Loucy (cell line): ENCODE results near the gene NDRG3.

Experiments used
- H2AFZ ChIP-seq: fragments of 200-600 bp; sonication (generic); 2 replicates; pipeline ENCODE4 v1.6.0; 2016; ENCODE audit warnings: antibody characterized with exemption, mild to moderate bottlenecking, low read length, moderate library complexity
- H3F3A ChIP-seq: fragments of 200-600 bp; 2 replicates; pipeline ENCODE4 v1.6.0; 2016; ENCODE audit warnings: antibody characterized with exemption, low read depth, mild to moderate bottlenecking
- H3K27me3 ChIP-seq: fragments of 200-600 bp; sonication (generic); 2 replicates; pipeline ENCODE4 v1.6.1; 2014; ENCODE audit warnings: low read length, mild to moderate bottlenecking; ENCODE audit not compliant: insufficient read depth, poor library complexity, severe bottlenecking
- H3K36me3 ChIP-seq: fragments of 200-600 bp; sonication (generic); 2 replicates; pipeline ENCODE4 v1.6.1; 2016; ENCODE audit warnings: low read length; ENCODE audit not compliant: insufficient read depth
- H3K4me1 ChIP-seq: fragments of 200-600 bp; sonication (generic); 2 replicates; pipeline ENCODE4 v1.5.1; 2014; ENCODE audit warnings: low read length, mild to moderate bottlenecking; ENCODE audit not compliant: insufficient read depth, poor library complexity, severe bottlenecking
- H3K4me2 ChIP-seq: fragments of 200-600 bp; sonication (generic); 2 replicates; pipeline ENCODE4 v1.6.0; 2014; ENCODE audit warnings: antibody characterized with exemption, low read length, low read depth, mild to moderate bottlenecking; ENCODE audit not compliant: poor library complexity, severe bottlenecking
- H3K4me3 ChIP-seq: fragments of 200-600 bp; sonication (generic); 2 replicates; pipeline ENCODE4 v1.5.1; 2014; ENCODE audit warnings: low read length, mild to moderate bottlenecking, mixed read lengths; ENCODE audit not compliant: poor library complexity, severe bottlenecking
- H3K79me2 ChIP-seq: fragments of 200-600 bp; sonication (generic); 2 replicates; pipeline ENCODE4 v1.6.1; 2014; ENCODE audit warnings: low read length; ENCODE audit not compliant: insufficient read depth
- H3K9ac ChIP-seq: fragments of 200-600 bp; sonication (generic); 2 replicates; pipeline ENCODE4 v1.6.0; 2014; ENCODE audit warnings: mild to moderate bottlenecking, low read depth, low read length, moderate library complexity; ENCODE audit not compliant: poor library complexity, severe bottlenecking
- H3K9me2 ChIP-seq: fragments of 200-600 bp; sonication (generic); replicated peaks from 2 replicates; pipeline ENCODE4 v1.6.1; 2016; ENCODE audit warnings: low read depth, low read length, mixed read lengths
- H3K9me3 ChIP-seq: fragments of 200-600 bp; sonication (generic); 2 replicates; pipeline ENCODE4 v1.6.1; 2014; ENCODE audit warnings: mild to moderate bottlenecking, antibody characterized with exemption, low read length, low read depth; ENCODE audit not compliant: insufficient read depth
- H4K20me1 ChIP-seq: fragments of 200-600 bp; sonication (generic); 2 replicates; pipeline ENCODE4 v1.6.0; 2014; ENCODE audit warnings: antibody characterized with exemption, low read length, mild to moderate bottlenecking; ENCODE audit not compliant: insufficient read depth, poor library complexity, severe bottlenecking
- EZH2phosphoT487 ChIP-seq: fragments of 200-600 bp; IDR thresholded peaks from 2 replicates; pipeline ENCODE4 v1.6.1; 2018; ENCODE audit warnings: antibody characterized with exemption, mild to moderate bottlenecking, moderate library complexity, borderline replicate concordance
- TF ChIP-seq, protein P1 (sequence below): fragments of 200-600 bp; sonication (generic); conservative IDR thresholded peaks from 2 replicates; pipeline ENCODE4 v1.5.1; 2014; ENCODE audit warnings: mild to moderate bottlenecking, antibody characterized with exemption, low read length

Gene NDRG3

DNA sequence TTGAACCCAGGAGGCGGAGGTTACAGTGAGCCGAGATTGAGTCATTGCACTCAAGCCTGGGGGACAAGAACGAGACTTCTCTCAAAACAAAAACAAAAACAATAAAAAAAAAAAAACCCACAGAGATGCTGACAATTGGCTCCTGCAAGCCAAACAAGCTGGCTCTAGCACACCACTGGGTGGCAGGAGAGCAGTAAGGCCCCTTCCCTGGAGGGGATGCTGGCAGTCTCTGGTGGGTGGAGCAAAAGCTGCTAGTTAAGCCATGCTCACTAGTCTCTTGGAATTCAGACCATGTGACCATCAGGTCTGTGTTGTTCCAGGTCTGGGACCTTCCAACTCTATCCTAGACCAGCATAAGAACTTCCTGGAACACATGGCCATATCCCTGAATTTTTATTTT is 46.5 kb upstream of the NDRG3 start:
- H3K9me3 ChIP-seq, result no peaks in the 10 kb centered on the region
- no peaks in the 10 kb centered on the region for H4K20me1 ChIP-seq
- H3K9ac ChIP-seq, result no peak overlapping the region
- no peak overlapping the region for H3K4me3 ChIP-seq
- H3K4me1 ChIP-seq, result no peaks in the 10 kb centered on the region
- H2AFZ ChIP-seq, result no peak overlapping the region
- H3K79me2 ChIP-seq, result no peaks in the 10 kb centered on the region
- no peaks in the 10 kb centered on the region for H3F3A ChIP-seq
- H3K36me3 ChIP-seq, result peaks cover 37% of the 10 kb centered on the region; the same call in 1 of the 2 replicates
- no peak for TF ChIP-seq EZH2phosphoT487
- TF ChIP-seq, protein P1, sequence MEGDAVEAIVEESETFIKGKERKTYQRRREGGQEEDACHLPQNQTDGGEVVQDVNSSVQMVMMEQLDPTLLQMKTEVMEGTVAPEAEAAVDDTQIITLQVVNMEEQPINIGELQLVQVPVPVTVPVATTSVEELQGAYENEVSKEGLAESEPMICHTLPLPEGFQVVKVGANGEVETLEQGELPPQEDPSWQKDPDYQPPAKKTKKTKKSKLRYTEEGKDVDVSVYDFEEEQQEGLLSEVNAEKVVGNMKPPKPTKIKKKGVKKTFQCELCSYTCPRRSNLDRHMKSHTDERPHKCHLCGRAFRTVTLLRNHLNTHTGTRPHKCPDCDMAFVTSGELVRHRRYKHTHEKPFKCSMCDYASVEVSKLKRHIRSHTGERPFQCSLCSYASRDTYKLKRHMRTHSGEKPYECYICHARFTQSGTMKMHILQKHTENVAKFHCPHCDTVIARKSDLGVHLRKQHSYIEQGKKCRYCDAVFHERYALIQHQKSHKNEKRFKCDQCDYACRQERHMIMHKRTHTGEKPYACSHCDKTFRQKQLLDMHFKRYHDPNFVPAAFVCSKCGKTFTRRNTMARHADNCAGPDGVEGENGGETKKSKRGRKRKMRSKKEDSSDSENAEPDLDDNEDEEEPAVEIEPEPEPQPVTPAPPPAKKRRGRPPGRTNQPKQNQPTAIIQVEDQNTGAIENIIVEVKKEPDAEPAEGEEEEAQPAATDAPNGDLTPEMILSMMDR, result peak; percentile 39; the same call in 1 of the 2 replicates
- no peak overlapping the region for H3K4me2 ChIP-seq
- no peaks in the 10 kb centered on the region for H3K9me2 ChIP-seq
- H3K27me3 ChIP-seq, result no peaks in the 10 kb centered on the region

DNA sequence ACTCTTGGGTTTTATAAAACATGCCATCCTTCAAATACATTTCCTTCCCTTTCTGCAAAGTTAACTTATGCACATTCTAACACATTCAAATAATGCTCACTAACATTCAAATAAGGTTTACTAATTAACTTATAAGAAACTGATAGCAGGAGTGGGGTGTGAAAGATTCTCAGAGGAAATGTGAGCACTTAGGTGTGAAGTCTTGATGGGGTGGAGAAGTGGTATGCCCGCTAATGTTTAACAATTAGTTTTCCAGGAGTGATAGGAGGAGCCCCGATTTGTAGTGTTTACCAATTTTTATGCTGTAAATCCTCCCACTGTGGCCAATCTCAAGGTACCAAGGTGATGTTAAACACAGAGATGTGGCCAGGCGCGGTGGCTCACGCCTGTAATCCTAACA is 46.0 kb upstream of the NDRG3 start:
- Histone ChIP-seq H3F3A (no peaks in the 10 kb centered on the region), H4K20me1 (no peaks in the 10 kb centered on the region), H3K79me2 (no peaks in the 10 kb centered on the region), H3K9me2 (no peaks in the 10 kb centered on the region), H3K9me3 (no peaks in the 10 kb centered on the region), H3K4me1 (no peaks in the 10 kb centered on the region), H3K4me2 (no peak overlapping the region), H3K36me3 (peaks cover 31% of the 10 kb centered on the region; the same call in 1 of the 2 replicates), H3K27me3 (no peaks in the 10 kb centered on the region), H3K9ac (no peak overlapping the region), H3K4me3 (no peak overlapping the region), H2AFZ (no peak overlapping the region)
- no peak for TF ChIP-seq EZH2phosphoT487
- TF ChIP-seq, protein P1, result no peak

DNA sequence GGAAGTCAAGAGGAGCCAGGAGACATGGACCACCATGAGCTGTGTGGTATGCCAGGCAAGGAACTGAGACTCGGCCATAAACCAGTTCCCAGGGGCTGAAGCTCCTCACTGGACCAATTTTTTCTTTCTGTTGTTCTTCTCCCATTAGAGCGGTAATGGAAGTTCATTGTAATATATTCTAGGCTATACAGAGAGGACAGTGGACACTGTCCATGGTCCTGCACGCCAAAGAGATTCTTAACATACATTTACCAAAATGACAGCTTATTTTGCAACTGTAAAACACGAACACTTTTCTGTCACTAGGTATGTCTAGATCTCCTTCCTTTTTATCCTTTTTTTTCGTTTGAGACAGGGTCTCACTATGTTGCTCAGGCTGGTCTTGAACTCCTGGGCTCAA is 40.8 kb upstream of the NDRG3 start:
- Histone ChIP-seq H3K9ac (no peak overlapping the region), H2AFZ (no peak overlapping the region), H3K4me2 (no peak overlapping the region), H3K9me3 (no peaks in the 10 kb centered on the region), H3K4me1 (no peaks in the 10 kb centered on the region), H3K79me2 (no peaks in the 10 kb centered on the region), H4K20me1 (no peaks in the 10 kb centered on the region), H3K36me3 (peaks cover 10% of the 10 kb centered on the region; the same call in 1 of the 2 replicates), H3F3A (no peaks in the 10 kb centered on the region), H3K4me3 (no peak overlapping the region), H3K9me2 (no peaks in the 10 kb centered on the region), H3K27me3 (no peaks in the 10 kb centered on the region)
- TF ChIP-seq, protein P1, result no peak
- TF ChIP-seq EZH2phosphoT487, result no peak
